Measurements from ENCODE around the gene PFDN5.
A peak's percentile ranks its signal among the peaks of the same experiment; 100 is the strongest.

Gene PFDN5

DNA sequence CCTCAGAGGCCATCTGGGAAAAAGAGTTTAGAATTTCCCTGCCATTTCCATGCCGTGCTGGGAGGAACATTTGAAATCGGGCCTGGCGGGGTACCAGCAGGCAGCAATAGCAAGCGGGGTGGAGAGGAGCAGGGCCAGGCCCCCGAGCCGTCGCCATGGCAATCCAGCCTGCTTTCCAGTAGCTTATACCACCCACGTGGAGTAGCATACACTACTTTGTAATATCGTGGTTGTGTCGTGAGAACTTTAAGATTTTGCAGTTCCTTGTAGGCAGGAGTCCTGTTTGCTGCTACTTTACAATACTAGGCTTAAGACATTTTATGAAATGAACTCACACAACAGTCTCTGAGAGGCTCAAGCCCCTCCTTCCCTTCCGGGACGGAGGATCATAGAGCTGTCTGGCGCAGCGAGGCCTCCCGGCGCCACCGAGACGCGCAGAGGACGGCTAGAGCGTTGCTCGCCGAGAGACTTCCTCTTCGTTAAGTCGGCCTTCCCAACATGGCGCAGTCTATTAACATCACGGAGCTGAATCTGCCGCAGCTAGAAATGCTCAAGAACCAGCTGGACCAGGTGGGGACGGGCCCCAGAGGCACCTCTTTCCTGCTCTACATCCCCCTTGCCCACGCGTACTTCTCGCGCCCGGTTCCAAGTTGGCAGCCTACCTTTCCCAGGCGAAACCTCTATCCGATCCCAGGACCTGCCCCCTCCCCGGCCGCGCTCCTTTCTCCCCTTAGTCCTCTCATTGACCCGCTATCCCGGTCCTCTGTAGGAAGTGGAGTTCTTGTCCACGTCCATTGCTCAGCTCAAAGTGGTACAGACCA is at the start of gene PFDN5:
TSS of gene PFDN5 (plus strand) at position 473 of the 821 bp plus-strand sequence. CDS start at position 499, 26 bp downstream.
- DNase-seq (ENCODE audit: low read depth in 2 of 2): peak; percentile 74 to 78

GRCh38 chr12:53251477-53252348 is 43.6 kb upstream of the PFDN5 start:
- DNase-seq (ENCODE audit: low read depth in 2 of 2): peak; percentile 43 to 50

DNA sequence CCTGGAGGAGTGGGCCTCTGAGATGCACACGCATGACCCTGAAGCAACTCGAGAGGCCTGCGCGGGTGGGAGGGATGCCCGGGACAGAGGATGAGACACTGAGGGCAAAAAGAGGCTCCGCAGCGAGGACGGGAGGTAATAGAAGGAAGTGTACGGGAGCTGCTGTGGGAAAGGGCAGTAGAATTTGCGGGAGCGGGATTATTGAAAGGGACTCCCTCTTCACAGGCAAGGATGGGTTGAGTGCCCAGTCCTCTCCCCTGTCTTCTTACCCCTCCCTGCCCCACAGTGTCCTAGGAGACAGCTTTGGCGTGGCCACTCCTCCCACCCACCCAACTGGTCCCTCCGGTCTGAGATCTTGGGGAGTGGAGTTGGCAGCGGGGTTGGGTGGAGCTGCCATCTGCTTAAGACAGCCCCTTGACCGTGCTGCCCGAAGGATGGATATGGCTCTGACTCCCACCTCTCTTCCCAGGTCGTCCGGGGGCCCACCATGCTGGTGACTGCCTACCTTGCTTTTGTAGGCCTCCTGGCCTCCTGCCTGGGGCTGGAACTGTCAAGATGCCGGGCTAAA is 42.9 kb upstream of the PFDN5 start:
- DNase-seq (ENCODE audit: low read depth in 2 of 2): no peak

DNA sequence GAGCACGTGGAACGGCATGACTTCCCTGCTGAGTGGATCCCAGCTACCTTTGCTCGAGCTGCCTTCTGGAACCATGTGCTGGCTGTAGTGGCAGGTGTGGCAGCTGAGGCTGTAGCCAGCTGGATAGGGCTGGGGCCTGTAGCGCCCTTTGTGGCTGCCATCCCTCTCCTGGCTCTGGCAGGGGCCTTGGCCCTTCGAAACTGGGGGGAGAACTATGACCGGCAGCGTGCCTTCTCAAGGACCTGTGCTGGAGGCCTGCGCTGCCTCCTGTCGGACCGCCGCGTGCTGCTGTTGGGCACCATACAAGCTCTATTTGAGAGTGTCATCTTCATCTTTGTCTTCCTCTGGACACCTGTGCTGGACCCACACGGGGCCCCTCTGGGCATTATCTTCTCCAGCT is 42.0 kb upstream of the PFDN5 start:
- no peak for DNase-seq (ENCODE audit: low read depth in 2 of 2)

DNA sequence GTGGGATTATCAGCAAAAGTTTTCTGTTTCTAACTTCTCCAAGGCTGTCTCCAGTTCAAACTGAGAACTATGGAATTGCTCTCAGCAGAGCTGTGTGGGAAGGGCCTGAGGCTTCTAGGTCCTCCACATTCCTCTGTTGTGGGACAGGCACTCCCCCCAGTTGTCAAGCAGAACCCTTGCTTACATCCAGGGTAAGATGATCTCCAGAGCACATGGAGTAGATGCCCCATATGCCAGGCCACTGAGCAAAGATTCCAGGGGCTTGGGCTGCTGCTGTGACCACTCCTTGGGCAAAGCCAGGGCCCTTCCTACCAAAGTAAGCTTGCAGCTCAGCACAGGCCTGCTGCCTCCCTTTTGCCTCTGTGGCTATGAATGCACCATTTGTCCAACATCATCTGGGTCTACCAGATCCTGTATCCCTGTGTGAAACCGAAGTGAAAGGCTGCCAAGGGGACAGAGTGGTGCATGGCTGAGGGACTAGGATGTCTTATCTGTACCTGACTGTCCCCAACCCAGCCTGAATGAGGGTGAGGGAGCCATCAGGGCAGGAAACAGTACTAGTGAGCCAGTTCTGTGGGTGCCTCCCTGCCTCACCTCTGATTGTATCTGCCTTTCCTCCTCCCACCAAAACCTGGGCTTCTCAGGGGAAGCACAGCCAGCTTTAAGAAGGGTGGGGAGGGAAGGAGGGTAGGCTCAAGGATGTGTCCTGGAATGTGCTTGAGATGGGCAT is 40.4 kb upstream of the PFDN5 start:
- DNase-seq (ENCODE audit: low read depth in 2 of 2): no peak

GRCh38 chr12:53255996-53256395 is 39.3 kb upstream of the PFDN5 start:
- no peak for DNase-seq (ENCODE audit: low read depth in 2 of 2)

DNA sequence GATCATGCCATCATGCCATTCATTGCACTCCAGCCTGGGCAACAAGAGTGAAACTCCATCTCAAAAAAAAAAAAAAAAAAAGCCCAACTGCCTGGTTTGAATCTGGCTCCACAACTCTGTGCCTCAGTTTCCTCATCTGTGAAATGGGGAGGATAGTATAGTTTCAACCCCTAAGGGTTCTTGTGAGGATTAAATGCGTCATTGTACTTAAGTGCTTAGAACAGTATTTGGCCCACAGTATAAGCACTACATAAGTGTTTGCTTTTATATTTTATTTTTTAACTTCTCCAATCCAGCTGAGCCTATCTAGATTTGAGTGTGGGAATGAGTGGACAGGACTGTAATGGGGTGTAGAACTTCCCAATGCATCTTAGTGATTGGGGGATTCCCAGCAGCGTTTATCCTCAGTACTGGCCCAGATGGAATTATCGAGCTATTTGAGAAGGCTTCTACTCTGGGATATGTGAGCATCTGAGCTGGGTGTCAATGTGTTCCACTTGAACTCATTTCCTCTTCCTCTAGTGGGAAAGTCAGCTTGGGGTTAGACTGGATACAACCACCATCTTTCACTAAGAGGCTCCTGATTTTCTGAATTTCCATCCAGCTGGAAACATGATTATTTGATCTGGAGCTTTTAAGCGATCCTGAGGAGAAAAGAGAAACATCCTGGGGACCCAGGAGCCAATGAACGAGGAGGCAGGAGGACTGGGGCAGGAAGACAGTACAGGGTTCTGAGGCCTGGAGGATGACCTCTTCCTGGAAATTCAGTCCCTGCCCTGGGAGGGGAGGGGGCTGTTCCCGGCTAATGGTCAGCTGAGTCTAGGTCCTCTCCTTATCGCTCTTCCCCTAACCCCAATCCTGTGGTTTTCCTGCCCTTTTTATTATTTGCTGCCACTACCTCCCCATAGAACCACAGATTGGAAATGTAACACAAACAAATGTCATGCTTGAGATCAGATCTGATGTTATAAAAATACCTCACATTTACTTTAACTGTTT is 36.5 kb upstream of the PFDN5 start:
- DNase-seq (ENCODE audit: low read depth in 2 of 2): no peak

GRCh38 chr12:53259891-53260290 is 35.5 kb upstream of the PFDN5 start:
- no peak for DNase-seq (ENCODE audit: low read depth in 2 of 2)

GRCh38 chr12:53265783-53266182 is 29.6 kb upstream of the PFDN5 start:
- DNase-seq (ENCODE audit: low read depth in 2 of 2): no peak

DNA sequence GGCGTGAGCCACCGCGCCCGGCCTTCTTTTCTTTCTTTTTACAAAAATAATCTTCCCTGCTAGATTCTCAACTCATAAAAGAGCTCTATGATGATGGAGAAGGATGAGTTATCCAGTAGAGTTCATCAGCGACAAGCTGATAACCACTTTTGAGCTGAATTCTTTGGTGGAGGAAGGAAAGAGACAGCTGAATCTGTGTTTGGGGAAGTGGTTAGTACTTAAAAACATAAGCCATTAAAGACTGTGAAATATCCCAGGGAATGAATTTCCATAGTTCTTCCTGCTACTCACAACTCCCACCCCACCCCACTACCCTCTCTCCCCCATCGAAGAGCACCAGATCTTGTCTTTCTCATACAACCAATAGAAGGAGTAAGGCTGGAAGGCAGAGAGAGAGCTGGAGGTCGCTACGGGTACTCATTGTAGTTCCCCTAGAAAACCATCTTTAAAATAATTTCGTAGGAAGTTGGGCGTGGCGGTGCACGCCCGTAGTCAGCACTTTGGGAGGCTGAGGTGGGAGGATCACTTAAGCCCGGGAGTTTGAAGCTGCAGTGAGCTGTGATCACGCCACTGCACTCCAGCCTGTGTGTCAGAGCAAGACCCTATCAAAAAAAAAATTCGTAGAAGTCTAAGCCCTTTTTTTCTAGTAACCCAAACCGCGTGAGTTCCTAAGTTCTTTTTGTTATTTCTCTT is 27.9 kb upstream of the PFDN5 start:
- DNase-seq (ENCODE audit: low read depth in 2 of 2): peak in 1 of 2 donors; percentile 18

DNA sequence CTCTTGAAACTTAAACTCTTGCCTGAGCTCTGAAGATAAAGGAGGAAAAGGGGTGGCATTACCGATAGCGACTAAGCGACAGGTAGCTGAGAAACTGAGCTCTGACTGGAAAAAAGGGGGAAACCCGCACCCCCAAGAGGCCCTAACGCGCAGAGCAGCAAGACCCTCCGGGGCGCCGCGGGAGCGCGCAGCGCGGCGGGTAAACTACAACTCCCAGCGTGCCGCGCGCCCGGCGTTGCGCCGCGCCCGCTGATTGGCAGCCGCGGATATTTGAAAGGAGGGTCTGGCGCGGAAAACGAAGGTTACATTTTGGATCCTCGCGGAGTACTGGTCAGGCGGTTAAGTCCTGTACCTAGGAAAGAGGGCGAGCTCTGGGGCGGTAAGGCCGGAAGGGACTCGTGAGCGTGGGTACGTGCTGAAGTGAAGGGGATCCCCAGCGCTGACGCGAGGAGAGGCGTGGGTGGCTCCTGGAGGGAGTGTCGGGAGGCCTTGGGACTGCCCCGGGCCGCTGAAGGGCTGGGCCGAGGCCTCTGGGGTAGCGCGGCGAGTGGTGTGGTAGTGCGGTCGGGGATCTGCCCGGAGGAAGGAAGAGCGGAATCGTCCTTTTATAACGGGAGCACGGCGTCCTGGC is 27.2 kb upstream of the PFDN5 start, which contains the start of gene ESPL1:
TSS of gene ESPL1 (plus strand) at position 301 of the 631 bp plus-strand sequence. CDS start 468 bp downstream, outside the sequence.
- DNase-seq (ENCODE audit: low read depth in 2 of 2): peak; percentile 67 to 81

DNA sequence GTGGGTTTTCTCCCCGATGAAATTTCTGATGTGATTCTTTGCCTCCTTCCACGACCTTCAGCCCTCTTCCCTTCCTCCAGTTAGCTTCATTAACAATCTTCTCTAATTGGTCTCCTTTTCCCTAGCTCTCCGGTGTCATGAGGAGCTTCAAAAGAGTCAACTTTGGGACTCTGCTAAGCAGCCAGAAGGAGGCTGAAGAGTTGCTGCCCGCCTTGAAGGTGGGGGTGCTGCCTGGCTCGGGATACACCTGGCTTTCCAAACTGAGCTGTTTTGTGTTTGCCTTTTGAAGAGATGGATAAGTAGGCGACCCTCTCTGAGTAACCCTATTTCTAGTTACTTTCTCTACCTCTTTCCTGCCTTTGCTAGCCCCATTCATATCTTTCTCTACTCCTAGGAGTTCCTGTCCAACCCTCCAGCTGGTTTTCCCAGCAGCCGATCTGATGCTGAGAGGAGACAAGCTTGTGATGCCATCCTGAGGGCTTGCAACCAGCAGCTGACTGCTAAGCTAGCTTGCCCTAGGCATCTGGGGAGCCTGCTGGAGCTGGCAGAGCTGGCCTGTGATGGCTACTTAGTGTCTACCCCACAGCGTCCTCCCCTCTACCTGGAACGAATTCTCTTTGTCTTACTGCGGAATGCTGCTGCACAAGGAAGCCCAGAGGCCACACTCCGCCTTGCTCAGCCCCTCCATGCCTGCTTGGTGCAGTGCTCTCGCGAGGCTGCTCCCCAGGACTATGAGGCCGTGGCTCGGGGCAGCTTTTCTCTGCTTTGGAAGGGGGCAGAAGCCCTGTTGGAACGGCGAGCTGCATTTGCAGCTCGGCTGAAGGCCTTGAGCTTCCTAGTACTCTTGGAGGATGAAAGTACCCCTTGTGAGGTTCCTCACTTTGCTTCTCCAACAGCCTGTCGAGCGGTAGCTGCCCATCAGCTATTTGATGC is 26.4 kb upstream of the PFDN5 start:
- DNase-seq (ENCODE audit: low read depth in 2 of 2): no peak

GRCh38 chr12:53274445-53274844 is 20.9 kb upstream of the PFDN5 start:
- DNase-seq (ENCODE audit: low read depth in 2 of 2): no peak

GRCh38 chr12:53276511-53276910 is 18.8 kb upstream of the PFDN5 start:
- DNase-seq (ENCODE audit: low read depth in 2 of 2): no peak

GRCh38 chr12:53277981-53278380 is 17.4 kb upstream of the PFDN5 start:
- no peak for DNase-seq (ENCODE audit: low read depth in 2 of 2)

- no peak for DNase-seq (ENCODE audit: low read depth in 2 of 2)
These were observed 16.0 kb upstream of the PFDN5 start for GRCh38 chr12:53279283-53279869.

- no peak for DNase-seq (ENCODE audit: low read depth in 2 of 2)
These were observed 15.3 kb upstream of the PFDN5 start for GRCh38 chr12:53279888-53280498.
